SIG-M5 (cell line): Measurements from ENCODE around the gene ADAMTS8.

Source experiments
- DNase-seq: peaks from one replicate; lab custom pipeline; 2025; lab: John Stamatoyannopoulos, UW

The ADAMTS8 gene

GRCh38 chr11:130462101-130462885 is 33.9 kb upstream of the ADAMTS8 start:
- no peak for DNase-seq

GRCh38 chr11:130459521-130459920 is 31.1 kb upstream of the ADAMTS8 start:
- DNase-seq = no peak

GRCh38 chr11:130458410-130458729 is 30.0 kb upstream of the ADAMTS8 start:
- no peak for DNase-seq

- no peak for DNase-seq
Observed at GRCh38 chr11:130457623-130458409, 29.4 kb upstream of the ADAMTS8 start.

GRCh38 chr11:130456286-130456685 is 27.9 kb upstream of the ADAMTS8 start:
- no peak for DNase-seq

- DNase-seq = no peak
Observed at GRCh38 chr11:130455483-130456127, 27.2 kb upstream of the ADAMTS8 start.

GRCh38 chr11:130454491-130455252 is 26.3 kb upstream of the ADAMTS8 start:
- DNase-seq = no peak

GRCh38 chr11:130452940-130453339 is 24.5 kb upstream of the ADAMTS8 start:
- no peak for DNase-seq

GRCh38 chr11:130452176-130452575 is 23.8 kb upstream of the ADAMTS8 start:
- no peak for DNase-seq

GRCh38 chr11:130451231-130452019 is 23.0 kb upstream of the ADAMTS8 start:
- no peak for DNase-seq

- no peak for DNase-seq
Observed at GRCh38 chr11:130449996-130450769, 21.8 kb upstream of the ADAMTS8 start.

- no peak for DNase-seq
Observed at GRCh38 chr11:130449310-130449990, 21.0 kb upstream of the ADAMTS8 start.

GRCh38 chr11:130448416-130449309 is 20.3 kb upstream of the ADAMTS8 start, which contains the start of gene ADAMTS15:
TSS of gene ADAMTS15 (plus strand) at chr11:130448645. CDS start at chr11:130448974, 329 bp downstream.
- DNase-seq = no peak

GRCh38 chr11:130448039-130448415 is 19.6 kb upstream of the ADAMTS8 start:
- DNase-seq = no peak

GRCh38 chr11:130445788-130446187 is 17.4 kb upstream of the ADAMTS8 start:
- no peak for DNase-seq

GRCh38 chr11:130442737-130443136 is 14.3 kb upstream of the ADAMTS8 start:
- no peak for DNase-seq

GRCh38 chr11:130441719-130442118 is 13.3 kb upstream of the ADAMTS8 start:
- no peak for DNase-seq

GRCh38 chr11:130439876-130440275 is 11.5 kb upstream of the ADAMTS8 start:
- no peak for DNase-seq

- DNase-seq = no peak
Observed at GRCh38 chr11:130439160-130439519, 10.7 kb upstream of the ADAMTS8 start.
